HepG2 (cell line): ENCODE data around the gene RPS5. TPM values are rescaled to one million over a fixed set of nuclear protein-coding genes. Genes with fewer than 3 reads are reported as not detected.

ENCODE experiments used
- BHLHE40 ChIP-seq: IDR thresholded peaks from 2 replicates; pipeline ENCODE4 v1.6.1; 2011; ENCODE audit warnings: low read length, improper control_type of control experiment
- CBX2 ChIP-seq, 2 experiments: fragments of 200-600 bp in 1 of 2; sonication (generic); formaldehyde crosslinking in 1 of 2; IDR thresholded peaks; 2 replicates each; pipeline versions ENCODE4 v1.7.0 to v1.8.1; 2018 to 2022; ENCODE audit warnings: low read depth in 2 of 2, low read length in 1 of 2, mild to moderate bottlenecking in 1 of 2, missing genetic modification reagents in 1 of 2
- CCDC6 ChIP-seq: sonication (generic); formaldehyde crosslinking; IDR thresholded peaks from 2 replicates; pipeline ENCODE4 v1.8.1; 2022; ENCODE audit warnings: mild to moderate bottlenecking, missing genetic modification reagents, moderate library complexity
- ESRRA ChIP-seq: sonication (generic); formaldehyde crosslinking; IDR thresholded peaks from 2 replicates; pipeline ENCODE4 v1.5.1; 2020; ENCODE audit warnings: mild to moderate bottlenecking, low read depth, missing genetic modification reagents
- FOXC1 ChIP-seq: sonication (generic); formaldehyde crosslinking; IDR thresholded peaks from 2 replicates; pipeline ENCODE4 v1.8.0; 2022; ENCODE audit warnings: mild to moderate bottlenecking, missing genetic modification reagents, borderline replicate concordance
- FOXK2 ChIP-seq: fragments of 450-650 bp; IDR thresholded peaks from 2 replicates; pipeline ENCODE4 v1.6.1; 2016
- KDM2A ChIP-seq: sonication (generic); formaldehyde crosslinking; IDR thresholded peaks from 2 replicates; pipeline ENCODE4 v1.4.0; 2020; ENCODE audit warnings: low read depth, missing genetic modification reagents, borderline replicate concordance
- KLF15 ChIP-seq: sonication (generic); formaldehyde crosslinking; IDR thresholded peaks from 2 replicates; pipeline ENCODE4 v1.8.1; 2023; ENCODE audit warnings: borderline replicate concordance, mild to moderate bottlenecking, inconsistent platforms, missing genetic modification reagents, mixed read lengths
- KLF6 ChIP-seq: IDR thresholded peaks from 2 replicates; pipeline ENCODE4 v1.8.0; 2016; ENCODE audit warnings: missing biosample characterization, missing genetic modification reagents
- MBNL3 ChIP-seq: fragments of 250-450 bp; sonication (Bioruptor Pico); conservative IDR thresholded peaks from 2 replicates; pipeline ENCODE4 v1.8.0; 2022; ENCODE audit warnings: mild to moderate bottlenecking, inconsistent platforms
- MXI1 ChIP-seq: IDR thresholded peaks from 3 replicates; pipeline ENCODE4 v1.6.1; 2012; ENCODE audit warnings: low read depth, low read length, inconsistent platforms, borderline replicate concordance
- NFIB ChIP-seq: sonication (generic); formaldehyde crosslinking; IDR thresholded peaks from 2 replicates; pipeline ENCODE4 v1.9.0; 2021; ENCODE audit warnings: missing genetic modification reagents, mild to moderate bottlenecking, borderline replicate concordance
- NFKB2 ChIP-seq: sonication (generic); formaldehyde crosslinking; IDR thresholded peaks from 2 replicates; pipeline ENCODE4 v1.4.0; 2020; ENCODE audit warnings: missing genetic modification reagents, borderline replicate concordance
- PHF8 ChIP-seq: sonication (generic); formaldehyde crosslinking; IDR thresholded peaks from 2 replicates; pipeline ENCODE4 v1.5.0; 2020; ENCODE audit warnings: missing genetic modification reagents
- SNRNP70 ChIP-seq: fragments of 200-400 bp; formaldehyde crosslinking; IDR thresholded peaks from 2 replicates; pipeline ENCODE4 v1.6.1; 2017; ENCODE audit warnings: mild to moderate bottlenecking, low read depth, low read length, moderate library complexity
- TP53 ChIP-seq: sonication (generic); formaldehyde crosslinking; conservative IDR thresholded peaks from 2 replicates; pipeline ENCODE4 v1.4.0; 2020; ENCODE audit warnings: missing genetic modification reagents
- ZMYM2 ChIP-seq: sonication (generic); formaldehyde crosslinking; IDR thresholded peaks from 2 replicates; pipeline ENCODE4 v1.8.0; 2022; ENCODE audit warnings: mild to moderate bottlenecking, missing genetic modification reagents
- ZNF367 ChIP-seq: sonication (generic); formaldehyde crosslinking; IDR thresholded peaks from 2 replicates; pipeline ENCODE4 v1.4.0; 2020; ENCODE audit warnings: missing genetic modification reagents, borderline replicate concordance
- ZNF383 ChIP-seq: sonication (generic); formaldehyde crosslinking; IDR thresholded peaks from 2 replicates; pipeline ENCODE4 v1.4.0; 2020; ENCODE audit warnings: missing genetic modification reagents, mild to moderate bottlenecking, borderline replicate concordance
- ZNF678 ChIP-seq: sonication (generic); formaldehyde crosslinking; IDR thresholded peaks from 2 replicates; pipeline ENCODE4 v1.4.0; 2020; ENCODE audit warnings: mild to moderate bottlenecking, missing genetic modification reagents
- ZNF878 ChIP-seq: sonication (generic); formaldehyde crosslinking; IDR thresholded peaks from 2 replicates; pipeline ENCODE4 v1.8.1; 2023; ENCODE audit warnings: mild to moderate bottlenecking, missing genetic modification reagents, moderate library complexity
- ZSCAN25 ChIP-seq: sonication (generic); formaldehyde crosslinking; IDR thresholded peaks from 2 replicates; pipeline ENCODE4 v1.8.0; 2022; ENCODE audit warnings: mild to moderate bottlenecking, missing genetic modification reagents
- polyA plus RNA-seq, 8 experiments: library from polyadenylated mRNA; depleted of rRNA in 3 of 8; stranded (reverse) in 7 of 8; unstranded in 1 of 8; fragments of >200 nt; fragmentation: Illumina TruSeq in 4 of 8; extraction: Trizol in 4 of 8; gene quantifications; 2 replicates each; pipeline versions ENCODE4 v1.2.1 to v1.2.3, GENCODE V29; 2011 to 2016; ENCODE audit warnings: low read depth in 4 of 8, missing spikeins in 1 of 8, mixed read lengths in 1 of 8; ENCODE audit not compliant: insufficient read depth in 1 of 8
- total RNA-seq, 5 experiments: library from RNA; depleted of rRNA; stranded (reverse); fragments of >200 nt; fragmentation: Illumina TruSeq; extraction: Trizol; gene quantifications; 2 replicates each; pipeline ENCODE4 v1.2.3, GENCODE V29; 2016; ENCODE audit warnings: low read depth in 1 of 5
- TF ChIP-seq, protein P1 (sequence below): sonication (generic); formaldehyde crosslinking; IDR thresholded peaks from 2 replicates; pipeline ENCODE4 v1.8.0; 2022; ENCODE audit warnings: mild to moderate bottlenecking, missing genetic modification reagents; ENCODE audit not compliant: insufficient replicate concordance
- TF ChIP-seq, protein P2 (sequence below): sonication (generic); formaldehyde crosslinking; IDR thresholded peaks from 2 replicates; pipeline ENCODE4 v1.8.0; 2022; ENCODE audit warnings: mild to moderate bottlenecking, missing genetic modification reagents, borderline replicate concordance
- TF ChIP-seq, protein P3 (sequence below): sonication (generic); formaldehyde crosslinking; IDR thresholded peaks from 2 replicates; pipeline ENCODE4 v1.5.0; 2020; ENCODE audit warnings: mild to moderate bottlenecking, missing genetic modification reagents, borderline replicate concordance

RPS5 gene
- total and polyA plus RNA-seq, 2 of the 13 experiments (the other 11 are each of a cell fraction or from before 2014, with no cell fraction given) = 1,544 to 4,408 TPM

DNA sequence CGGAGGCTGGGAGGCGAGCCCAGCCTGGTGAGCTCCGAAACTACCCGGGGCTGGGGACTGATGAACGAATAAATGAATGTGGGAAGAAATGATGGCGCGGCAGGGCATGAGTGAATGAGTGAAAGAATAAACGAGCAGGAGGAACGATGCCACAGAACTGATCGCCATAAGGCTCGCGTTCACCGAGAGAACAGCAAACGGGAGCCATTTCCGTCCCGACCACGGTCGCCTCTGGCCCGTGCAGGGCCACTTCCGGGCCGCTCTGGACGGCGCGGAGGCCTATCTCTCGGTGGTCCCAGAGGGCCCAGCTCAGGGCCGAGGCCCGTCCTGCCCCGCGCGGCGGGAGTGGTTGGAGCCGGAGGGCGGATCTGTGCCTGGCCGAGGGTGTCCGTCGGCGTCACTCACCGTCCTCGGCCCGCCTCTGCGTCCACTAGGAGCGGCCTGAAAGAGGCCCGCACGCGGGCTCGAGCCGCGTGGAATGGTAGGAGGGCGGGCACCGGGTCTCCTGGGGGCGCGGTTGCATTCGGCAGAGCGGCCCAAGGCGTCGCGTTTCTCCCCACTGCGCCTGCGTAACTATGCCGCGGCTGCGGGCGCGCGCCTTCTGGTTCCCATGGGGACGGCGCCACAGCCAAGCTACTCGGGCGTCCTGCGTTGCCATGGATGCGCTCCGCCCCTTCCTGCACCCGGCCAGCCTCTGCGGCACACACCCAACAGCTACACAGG lies 24.6 kb upstream of the RPS5 start, which contains the start of gene ZNF497 (continued):
- TF ChIP-seq MXI1 (peak; percentile 100), KLF6 (CRISPR knock-in tag) (peak; percentile 60; the same call in 1 of the 2 replicates), FOXK2 (no peak), SNRNP70 (no peak), ZNF383 (CRISPR knock-in tag) (no peak), ZMYM2 (CRISPR knock-in tag) (peak; percentile 68; the same call in 1 of the 2 replicates), KLF15 (CRISPR knock-in tag) (no peak; the same call in 1 of the 2 replicates), ZSCAN25 (peak; percentile 38; the same call in 1 of the 2 replicates), CBX2 (IDR thresholded peaks at IDR 0.05; ENCODE audit: low read depth, low read length) (no peak), CBX2 (CRISPR knock-in tag; IDR thresholded peaks at IDR 0.05; ENCODE audit: low read depth) (no peak), PHF8 (CRISPR knock-in tag) (peak; percentile 96), CCDC6 (CRISPR knock-in tag) (peak; percentile 66; the same call in 1 of the 2 replicates), KDM2A (CRISPR knock-in tag) (peak; percentile 95), NFIB (CRISPR knock-in tag) (no peak), FOXC1 (CRISPR knock-in tag) (no peak; the same call in 1 of the 2 replicates), ZNF878 (CRISPR knock-in tag) (peak; percentile 87), ZNF678 (0 out of 2 replicates have a peak, but pooled peaks have one; percentile 62), NFKB2 (CRISPR knock-in tag) (peak; percentile 74; the same call in 1 of the 2 replicates), BHLHE40 (peak; percentile 57), ZNF367 (no peak), ESRRA (CRISPR knock-in tag) (peak; percentile 26; the same call in 1 of the 2 replicates), TP53 (CRISPR knock-in tag) (peak; percentile 77; the same call in 1 of the 2 replicates), MBNL3 (CRISPR knock-in tag) (no peak)
- TF ChIP-seq, protein P1, sequence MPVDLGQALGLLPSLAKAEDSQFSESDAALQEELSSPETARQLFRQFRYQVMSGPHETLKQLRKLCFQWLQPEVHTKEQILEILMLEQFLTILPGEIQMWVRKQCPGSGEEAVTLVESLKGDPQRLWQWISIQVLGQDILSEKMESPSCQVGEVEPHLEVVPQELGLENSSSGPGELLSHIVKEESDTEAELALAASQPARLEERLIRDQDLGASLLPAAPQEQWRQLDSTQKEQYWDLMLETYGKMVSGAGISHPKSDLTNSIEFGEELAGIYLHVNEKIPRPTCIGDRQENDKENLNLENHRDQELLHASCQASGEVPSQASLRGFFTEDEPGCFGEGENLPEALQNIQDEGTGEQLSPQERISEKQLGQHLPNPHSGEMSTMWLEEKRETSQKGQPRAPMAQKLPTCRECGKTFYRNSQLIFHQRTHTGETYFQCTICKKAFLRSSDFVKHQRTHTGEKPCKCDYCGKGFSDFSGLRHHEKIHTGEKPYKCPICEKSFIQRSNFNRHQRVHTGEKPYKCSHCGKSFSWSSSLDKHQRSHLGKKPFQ (CRISPR knock-in tag) = peak; percentile 22
- TF ChIP-seq, protein P2, sequence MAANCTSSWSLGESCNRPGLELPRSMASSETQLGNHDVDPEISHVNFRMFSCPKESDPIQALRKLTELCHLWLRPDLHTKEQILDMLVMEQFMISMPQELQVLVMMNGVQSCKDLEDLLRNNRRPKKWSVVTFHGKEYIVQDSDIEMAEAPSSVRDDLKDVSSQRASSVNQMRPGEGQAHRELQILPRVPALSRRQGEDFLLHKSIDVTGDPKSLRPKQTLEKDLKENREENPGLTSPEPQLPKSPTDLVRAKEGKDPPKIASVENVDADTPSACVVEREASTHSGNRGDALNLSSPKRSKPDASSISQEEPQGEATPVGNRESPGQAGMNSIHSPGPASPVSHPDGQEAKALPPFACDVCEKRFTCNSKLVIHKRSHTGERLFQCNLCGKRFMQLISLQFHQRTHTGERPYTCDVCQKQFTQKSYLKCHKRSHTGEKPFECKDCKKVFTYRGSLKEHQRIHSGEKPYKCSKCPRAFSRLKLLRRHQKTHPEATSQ (CRISPR knock-in tag) = no peak
- TF ChIP-seq, protein P3, sequence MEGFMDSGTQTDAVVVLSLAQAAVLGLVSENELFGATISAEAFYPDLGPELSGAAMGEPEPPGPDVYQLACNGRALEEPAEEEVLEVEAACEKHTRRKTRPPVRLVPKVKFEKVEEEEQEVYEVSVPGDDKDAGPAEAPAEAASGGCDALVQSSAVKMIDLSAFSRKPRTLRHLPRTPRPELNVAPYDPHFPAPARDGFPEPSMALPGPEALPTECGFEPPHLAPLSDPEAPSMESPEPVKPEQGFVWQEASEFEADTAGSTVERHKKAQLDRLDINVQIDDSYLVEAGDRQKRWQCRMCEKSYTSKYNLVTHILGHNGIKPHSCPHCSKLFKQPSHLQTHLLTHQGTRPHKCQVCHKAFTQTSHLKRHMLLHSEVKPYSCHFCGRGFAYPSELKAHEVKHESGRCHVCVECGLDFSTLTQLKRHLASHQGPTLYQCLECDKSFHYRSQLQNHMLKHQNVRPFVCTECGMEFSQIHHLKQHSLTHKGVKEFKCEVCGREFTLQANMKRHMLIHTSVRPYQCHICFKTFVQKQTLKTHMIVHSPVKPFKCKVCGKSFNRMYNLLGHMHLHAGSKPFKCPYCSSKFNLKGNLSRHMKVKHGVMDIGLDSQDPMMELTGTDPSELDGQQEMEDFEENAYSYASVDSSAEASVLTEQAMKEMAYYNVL = no peak
